HepG2 (cell line): ENCODE results near the gene BATF3. TPM values are rescaled to one million over a fixed set of nuclear protein-coding genes. Genes with fewer than 3 reads are reported as not detected.

Experiments
- ATAC-seq: fragments of 200-7000 bp; cut with Tn5 transposase; 3 replicates; pipeline ENCODE4 v1.9.1; 2020; ENCODE audit warnings: mild to moderate bottlenecking, moderate library complexity
- BruUV-seq: library from RNA; stranded (reverse); fragments of 400-500 nt; replicated peaks from 2 replicates; lab custom pipeline; 2021; lab: Mats Ljungman, UMichigan
- CTCF ChIA-PET: fragments of 300-600 bp; formaldehyde crosslinking; extraction: SDS; loops from one replicate; lab custom pipeline; 2021; ENCODE audit warnings: low total read pairs, inconsistent platforms, low intra/inter-chr PET ratio; lab: Yijun Ruan, JAX
- POLR2A ChIA-PET: fragments of 350-600 bp; sonication (Branson Sonifier 250); formaldehyde crosslinking; loops from one replicate; lab custom pipeline; 2020; ENCODE audit warnings: antibody characterized with exemption, inconsistent platforms; lab: Yijun Ruan, JAX
- DNase-seq: peaks from one replicate; pipeline ENCODE4 v3.0.0-alpha.2; 2015; ENCODE audit warnings: low spot score
- FAIRE-seq: peaks from 3 replicates; lab custom pipeline; 2011; peaks lifted over from hg19 to GRCh38; lab: Jason Lieb, UNC
- H2AFZ ChIP-seq: one replicate; pipeline ENCODE4 v1.6.1; 2011; ENCODE audit warnings: low read length, inconsistent platforms
- H3K27ac ChIP-seq: fragments of 300-600 bp; 3 replicates; pipeline ENCODE4 v1.8.0; 2011; ENCODE audit warnings: mixed run types, mild to moderate bottlenecking, mixed read lengths, low read length, inconsistent platforms; ENCODE audit not compliant: insufficient read depth; ENCODE audit errors: extremely low read length
- H3K27me3 ChIP-seq, 2 experiments: fragments of 200-600 bp in 1 of 2; 2 replicates in 1 of 2; 3 replicates in 1 of 2; pipeline versions ENCODE4 v1.6.0 to v1.8.0; 2011; ENCODE audit warnings: low read length in 2 of 2, mild to moderate bottlenecking in 2 of 2, moderate library complexity in 2 of 2, inconsistent platforms in 1 of 2; ENCODE audit not compliant: insufficient read depth in 2 of 2, control insufficient read depth in 1 of 2
- H3K36me3 ChIP-seq, 2 experiments: fragments of 200-600 bp in 1 of 2; replicated peaks in 1 of 2; 2 replicates in 1 of 2; 3 replicates in 1 of 2; pipeline versions ENCODE4 v1.5.1 to v1.8.0; 2011; ENCODE audit warnings: low read length in 2 of 2, inconsistent platforms in 1 of 2; ENCODE audit not compliant: insufficient read depth in 2 of 2, control insufficient read depth in 1 of 2
- H3K4me1 ChIP-seq: 2 replicates; pipeline ENCODE4 v1.5.1; 2012; ENCODE audit warnings: low read length, inconsistent platforms; ENCODE audit not compliant: insufficient read depth
- H3K4me2 ChIP-seq: 2 replicates; pipeline ENCODE4 v1.6.0; 2011; ENCODE audit warnings: low read depth, low read length, inconsistent platforms
- H3K4me3 ChIP-seq, 3 experiments: fragments of 200-600 bp in 1 of 3; sonication (generic), shearing (Covaris generic) in 1 of 3; replicated peaks in 1 of 3; 2 replicates each; pipeline ENCODE4 v1.5.1; 2011 to 2016; ENCODE audit warnings: low read length in 3 of 3, inconsistent platforms in 2 of 3, low read depth in 2 of 3, mild to moderate bottlenecking in 2 of 3, control low read depth in 1 of 3, mixed read lengths in 1 of 3; ENCODE audit not compliant: insufficient read depth in 1 of 3
- H3K79me2 ChIP-seq: one replicate; pipeline ENCODE4 v1.6.1; 2011; ENCODE audit warnings: low read length, inconsistent platforms; ENCODE audit not compliant: insufficient read depth
- H3K9ac ChIP-seq: 2 replicates; pipeline ENCODE4 v1.6.0; 2011; ENCODE audit warnings: mild to moderate bottlenecking, low read depth, low read length, inconsistent platforms; ENCODE audit not compliant: insufficient read depth
- H3K9me3 ChIP-seq: 2 replicates; pipeline ENCODE4 v1.5.1; 2012; ENCODE audit warnings: mild to moderate bottlenecking, low read length
- H4K20me1 ChIP-seq: 2 replicates; pipeline ENCODE4 v1.6.0; 2011; ENCODE audit warnings: inconsistent platforms, mild to moderate bottlenecking, low read length, moderate library complexity; ENCODE audit not compliant: insufficient read depth
- MIXL1 ChIP-seq: IDR thresholded peaks from 2 replicates; pipeline ENCODE4 v1.6.1; 2016
- NFRKB ChIP-seq: fragments of 450-650 bp; IDR thresholded peaks from 2 replicates; pipeline ENCODE4 v1.6.1; 2017
- PHF21A ChIP-seq: sonication (generic); formaldehyde crosslinking; IDR thresholded peaks from 2 replicates; pipeline ENCODE4 v1.5.0; 2020; ENCODE audit warnings: mild to moderate bottlenecking, missing genetic modification reagents
- SIN3B ChIP-seq: fragments of 150-350 bp; IDR thresholded peaks from 2 replicates; pipeline ENCODE4 v1.6.1; 2014; ENCODE audit warnings: low read length
- ZBTB21 ChIP-seq: sonication (generic); formaldehyde crosslinking; IDR thresholded peaks from 2 replicates; pipeline ENCODE4 v1.4.0; 2020; ENCODE audit warnings: missing genetic modification reagents
- WGBS: methylation state at CpG from one replicate; pipeline ENCODE4 v1.1.6; 2017; ENCODE audit warnings: low lambda C conversion rate; 5-methylcytosine and 5-hydroxymethylcytosine counted together
- in situ Hi-C: cut with HindIII; loops from 2 replicates; pipeline ENCODE4 v1.10.0; 2017; ENCODE audit warnings: low pct_unique_long_range_greater_than_20kb; ENCODE audit not compliant: extremely low pct_ligation_motif_present
- intact Hi-C: fragments of 100-400 bp; cut with micrococcal nuclease; formaldehyde crosslinking; loops from one replicate; pipeline ENCODE4 v1.10.0; 2022; ENCODE audit not compliant: unreplicated experiment
- polyA plus RNA-seq, 8 experiments: library from polyadenylated mRNA; depleted of rRNA in 3 of 8; stranded (reverse) in 7 of 8; unstranded in 1 of 8; fragments of >200 nt; fragmentation: Illumina TruSeq in 4 of 8; extraction: Trizol in 4 of 8; gene quantifications; 2 replicates each; pipeline versions ENCODE4 v1.2.1 to v1.2.3, GENCODE V29; 2011 to 2016; ENCODE audit warnings: low read depth in 4 of 8, missing spikeins in 1 of 8, mixed read lengths in 1 of 8; ENCODE audit not compliant: insufficient read depth in 1 of 8
- total RNA-seq, 5 experiments: library from RNA; depleted of rRNA; stranded (reverse); fragments of >200 nt; fragmentation: Illumina TruSeq; extraction: Trizol; gene quantifications; 2 replicates each; pipeline ENCODE4 v1.2.3, GENCODE V29; 2016; ENCODE audit warnings: low read depth in 1 of 5
- TF ChIP-seq, protein P1 (sequence below): sonication (generic); formaldehyde crosslinking; IDR thresholded peaks from 2 replicates; pipeline ENCODE4 v1.4.0; 2020; ENCODE audit warnings: missing genetic modification reagents
- TF ChIP-seq, protein P2 (sequence below): sonication (generic); formaldehyde crosslinking; IDR thresholded peaks from 2 replicates; pipeline ENCODE4 v1.4.0; 2020; ENCODE audit warnings: mild to moderate bottlenecking, missing genetic modification reagents
- TF ChIP-seq, protein P3 (sequence below): sonication (generic); formaldehyde crosslinking; IDR thresholded peaks from one replicate; pipeline ENCODE4 v1.5.1; 2020; ENCODE audit warnings: mild to moderate bottlenecking, missing genetic modification reagents; ENCODE audit errors: not compliant biosample characterization
- TF ChIP-seq, protein P4 (sequence below): sonication (generic); formaldehyde crosslinking; IDR thresholded peaks from 2 replicates; pipeline ENCODE4 v1.4.0; 2020; ENCODE audit warnings: missing genetic modification reagents

The BATF3 gene
- total and polyA plus RNA-seq, 2 of the 13 experiments (the other 11 are each of a cell fraction or from before 2014, with no cell fraction given) = 0.13 TPM; not detected in 1

DNA sequence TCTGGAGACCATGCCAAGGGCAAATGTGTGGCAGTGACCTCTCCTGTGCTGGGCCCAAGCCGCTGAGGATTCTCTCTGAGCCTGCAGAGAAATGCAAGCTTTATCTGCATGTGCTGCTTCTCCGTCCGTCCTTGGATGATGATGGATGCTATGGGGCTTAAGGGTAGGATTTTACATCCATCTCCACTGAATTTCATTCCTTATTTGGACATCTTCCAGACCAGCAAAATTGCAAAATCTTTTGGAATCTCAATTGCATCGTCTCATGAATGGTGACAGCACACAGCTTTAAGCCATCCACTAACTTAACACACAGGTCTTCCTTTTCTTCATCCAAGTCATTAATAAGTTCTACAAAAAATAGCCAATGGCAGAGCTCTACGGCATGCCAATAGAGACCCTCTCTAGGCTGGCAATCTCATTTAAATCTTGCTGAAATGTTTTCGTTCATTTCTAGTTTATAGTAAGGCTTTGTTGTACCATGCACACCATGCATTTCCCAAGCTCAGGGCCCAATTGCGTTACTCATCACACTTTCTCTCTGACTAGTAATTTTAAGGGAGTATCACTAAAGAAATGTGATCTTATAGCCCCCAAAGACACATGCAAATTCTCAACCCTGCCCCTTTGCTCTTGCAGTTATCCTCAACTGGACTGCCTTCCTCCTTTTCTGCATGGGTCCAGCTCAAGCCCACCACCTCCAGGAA lies 11.1 kb downstream of the BATF3 start:
- no peak overlapping the region for H3K4me3 ChIP-seq
- in situ Hi-C loops (no loop called here), intact Hi-C loops (no loop called here)
- FAIRE-seq (no peak), DNase-seq (no peak), ATAC-seq (no peak)
- no peak overlapping the region for H2AFZ ChIP-seq
- no peak overlapping the region for H3K4me2 ChIP-seq
- H3K9ac ChIP-seq = no peak overlapping the region
- TF ChIP-seq MIXL1 (CRISPR knock-in tag) = no peak
- TF ChIP-seq, protein P1, sequence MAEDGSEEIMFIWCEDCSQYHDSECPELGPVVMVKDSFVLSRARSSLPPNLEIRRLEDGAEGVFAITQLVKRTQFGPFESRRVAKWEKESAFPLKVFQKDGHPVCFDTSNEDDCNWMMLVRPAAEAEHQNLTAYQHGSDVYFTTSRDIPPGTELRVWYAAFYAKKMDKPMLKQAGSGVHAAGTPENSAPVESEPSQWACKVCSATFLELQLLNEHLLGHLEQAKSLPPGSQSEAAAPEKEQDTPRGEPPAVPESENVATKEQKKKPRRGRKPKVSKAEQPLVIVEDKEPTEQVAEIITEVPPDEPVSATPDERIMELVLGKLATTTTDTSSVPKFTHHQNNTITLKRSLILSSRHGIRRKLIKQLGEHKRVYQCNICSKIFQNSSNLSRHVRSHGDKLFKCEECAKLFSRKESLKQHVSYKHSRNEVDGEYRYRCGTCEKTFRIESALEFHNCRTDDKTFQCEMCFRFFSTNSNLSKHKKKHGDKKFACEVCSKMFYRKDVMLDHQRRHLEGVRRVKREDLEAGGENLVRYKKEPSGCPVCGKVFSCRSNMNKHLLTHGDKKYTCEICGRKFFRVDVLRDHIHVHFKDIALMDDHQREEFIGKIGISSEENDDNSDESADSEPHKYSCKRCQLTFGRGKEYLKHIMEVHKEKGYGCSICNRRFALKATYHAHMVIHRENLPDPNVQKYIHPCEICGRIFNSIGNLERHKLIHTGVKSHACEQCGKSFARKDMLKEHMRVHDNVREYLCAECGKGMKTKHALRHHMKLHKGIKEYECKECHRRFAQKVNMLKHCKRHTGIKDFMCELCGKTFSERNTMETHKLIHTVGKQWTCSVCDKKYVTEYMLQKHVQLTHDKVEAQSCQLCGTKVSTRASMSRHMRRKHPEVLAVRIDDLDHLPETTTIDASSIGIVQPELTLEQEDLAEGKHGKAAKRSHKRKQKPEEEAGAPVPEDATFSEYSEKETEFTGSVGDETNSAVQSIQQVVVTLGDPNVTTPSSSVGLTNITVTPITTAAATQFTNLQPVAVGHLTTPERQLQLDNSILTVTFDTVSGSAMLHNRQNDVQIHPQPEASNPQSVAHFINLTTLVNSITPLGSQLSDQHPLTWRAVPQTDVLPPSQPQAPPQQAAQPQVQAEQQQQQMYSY (CRISPR knock-in tag) = no peak
- TF ChIP-seq NFRKB = no peak
- TF ChIP-seq SIN3B = no peak
- no peak for TF ChIP-seq ZBTB21 (CRISPR knock-in tag)
- TF ChIP-seq, protein P2, sequence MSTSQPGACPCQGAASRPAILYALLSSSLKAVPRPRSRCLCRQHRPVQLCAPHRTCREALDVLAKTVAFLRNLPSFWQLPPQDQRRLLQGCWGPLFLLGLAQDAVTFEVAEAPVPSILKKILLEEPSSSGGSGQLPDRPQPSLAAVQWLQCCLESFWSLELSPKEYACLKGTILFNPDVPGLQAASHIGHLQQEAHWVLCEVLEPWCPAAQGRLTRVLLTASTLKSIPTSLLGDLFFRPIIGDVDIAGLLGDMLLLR (CRISPR knock-in tag) = no peak
- TF ChIP-seq, protein P3, sequence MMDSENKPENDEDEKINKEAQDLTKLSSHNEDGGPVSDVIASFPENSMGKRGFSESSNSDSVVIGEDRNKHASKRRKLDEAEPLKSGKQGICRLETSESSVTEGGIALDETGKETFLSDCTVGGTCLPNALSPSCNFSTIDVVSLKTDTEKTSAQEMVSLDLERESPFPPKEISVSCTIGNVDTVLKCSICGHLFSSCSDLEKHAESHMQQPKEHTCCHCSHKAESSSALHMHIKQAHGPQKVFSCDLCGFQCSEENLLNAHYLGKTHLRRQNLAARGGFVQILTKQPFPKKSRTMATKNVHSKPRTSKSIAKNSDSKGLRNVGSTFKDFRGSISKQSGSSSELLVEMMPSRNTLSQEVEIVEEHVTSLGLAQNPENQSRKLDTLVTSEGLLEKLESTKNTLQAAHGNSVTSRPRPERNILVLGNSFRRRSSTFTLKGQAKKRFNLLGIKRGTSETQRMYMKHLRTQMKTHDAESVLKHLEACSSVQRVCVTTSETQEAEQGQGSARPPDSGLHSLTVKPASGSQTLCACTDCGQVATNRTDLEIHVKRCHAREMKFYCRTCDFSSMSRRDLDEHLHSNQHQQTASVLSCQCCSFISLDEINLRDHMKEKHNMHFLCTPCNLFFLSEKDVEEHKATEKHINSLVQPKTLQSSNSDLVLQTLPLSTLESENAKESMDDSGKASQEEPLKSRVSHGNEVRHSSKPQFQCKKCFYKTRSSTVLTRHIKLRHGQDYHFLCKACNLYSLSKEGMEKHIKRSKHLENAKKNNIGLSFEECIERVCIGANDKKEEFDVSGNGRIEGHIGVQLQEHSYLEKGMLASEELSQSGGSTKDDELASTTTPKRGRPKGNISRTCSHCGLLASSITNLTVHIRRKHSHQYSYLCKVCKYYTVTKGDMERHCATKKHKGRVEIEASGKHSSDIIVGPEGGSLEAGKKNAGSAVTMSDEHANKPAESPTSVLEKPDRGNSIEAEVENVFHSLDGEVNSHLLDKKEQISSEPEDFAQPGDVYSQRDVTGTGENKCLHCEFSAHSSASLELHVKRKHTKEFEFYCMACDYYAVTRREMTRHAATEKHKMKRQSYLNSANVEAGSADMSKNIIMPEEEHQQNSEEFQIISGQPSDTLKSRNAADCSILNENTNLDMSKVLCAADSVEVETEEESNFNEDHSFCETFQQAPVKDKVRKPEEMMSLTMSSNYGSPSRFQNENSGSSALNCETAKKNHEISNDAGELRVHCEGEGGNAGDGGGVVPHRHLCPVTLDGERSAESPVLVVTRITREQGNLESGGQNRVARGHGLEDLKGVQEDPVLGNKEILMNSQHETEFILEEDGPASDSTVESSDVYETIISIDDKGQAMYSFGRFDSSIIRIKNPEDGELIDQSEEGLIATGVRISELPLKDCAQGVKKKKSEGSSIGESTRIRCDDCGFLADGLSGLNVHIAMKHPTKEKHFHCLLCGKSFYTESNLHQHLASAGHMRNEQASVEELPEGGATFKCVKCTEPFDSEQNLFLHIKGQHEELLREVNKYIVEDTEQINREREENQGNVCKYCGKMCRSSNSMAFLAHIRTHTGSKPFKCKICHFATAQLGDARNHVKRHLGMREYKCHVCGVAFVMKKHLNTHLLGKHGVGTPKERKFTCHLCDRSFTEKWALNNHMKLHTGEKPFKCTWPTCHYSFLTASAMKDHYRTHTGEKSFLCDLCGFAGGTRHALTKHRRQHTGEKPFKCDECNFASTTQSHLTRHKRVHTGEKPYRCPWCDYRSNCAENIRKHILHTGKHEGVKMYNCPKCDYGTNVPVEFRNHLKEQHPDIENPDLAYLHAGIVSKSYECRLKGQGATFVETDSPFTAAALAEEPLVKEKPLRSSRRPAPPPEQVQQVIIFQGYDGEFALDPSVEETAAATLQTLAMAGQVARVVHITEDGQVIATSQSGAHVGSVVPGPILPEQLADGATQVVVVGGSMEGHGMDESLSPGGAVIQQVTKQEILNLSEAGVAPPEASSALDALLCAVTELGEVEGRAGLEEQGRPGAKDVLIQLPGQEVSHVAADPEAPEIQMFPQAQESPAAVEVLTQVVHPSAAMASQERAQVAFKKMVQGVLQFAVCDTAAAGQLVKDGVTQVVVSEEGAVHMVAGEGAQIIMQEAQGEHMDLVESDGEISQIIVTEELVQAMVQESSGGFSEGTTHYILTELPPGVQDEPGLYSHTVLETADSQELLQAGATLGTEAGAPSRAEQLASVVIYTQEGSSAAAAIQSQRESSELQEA (CRISPR knock-in tag) = no peak
- no peak for TF ChIP-seq PHF21A (CRISPR knock-in tag)
- TF ChIP-seq, protein P4, sequence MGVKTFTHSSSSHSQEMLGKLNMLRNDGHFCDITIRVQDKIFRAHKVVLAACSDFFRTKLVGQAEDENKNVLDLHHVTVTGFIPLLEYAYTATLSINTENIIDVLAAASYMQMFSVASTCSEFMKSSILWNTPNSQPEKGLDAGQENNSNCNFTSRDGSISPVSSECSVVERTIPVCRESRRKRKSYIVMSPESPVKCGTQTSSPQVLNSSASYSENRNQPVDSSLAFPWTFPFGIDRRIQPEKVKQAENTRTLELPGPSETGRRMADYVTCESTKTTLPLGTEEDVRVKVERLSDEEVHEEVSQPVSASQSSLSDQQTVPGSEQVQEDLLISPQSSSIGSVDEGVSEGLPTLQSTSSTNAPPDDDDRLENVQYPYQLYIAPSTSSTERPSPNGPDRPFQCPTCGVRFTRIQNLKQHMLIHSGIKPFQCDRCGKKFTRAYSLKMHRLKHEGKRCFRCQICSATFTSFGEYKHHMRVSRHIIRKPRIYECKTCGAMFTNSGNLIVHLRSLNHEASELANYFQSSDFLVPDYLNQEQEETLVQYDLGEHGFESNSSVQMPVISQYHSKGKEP (CRISPR knock-in tag) = no peak
- ChIA-PET POLR2A (no interaction called here), CTCF (no interaction called here)
- H3K36me3 ChIP-seq = no peaks in the 10 kb centered on the region
- H3K27me3 ChIP-seq = peaks cover 0 to 77% of the 10 kb centered on the region in 2 experiments; a peak in 4 of 5 replicates
- peaks cover 11% of the 10 kb centered on the region for H3K4me1 ChIP-seq
- H3K9me3 ChIP-seq = no peaks in the 10 kb centered on the region
- H3K27ac ChIP-seq = no peak overlapping the region
- no peaks in the 10 kb centered on the region for H3K79me2 ChIP-seq
- no peaks in the 10 kb centered on the region for H4K20me1 ChIP-seq
- BruUV-seq = no TSS peak
- WGBS = 14% methylated on average over 7 of the region's 7 CpGs
